ENCODE results near the gene FAM78B. TPM values are rescaled to one million over a fixed set of nuclear protein-coding genes. Genes with fewer than 3 reads are reported as not detected.

Gene FAM78B
- total and polyA plus RNA-seq, 8 donors = 0.44 to 8.0 (median 0.89) TPM; not detected in 2

GRCh38 chr1:166117776-166118175, 49.0 kb downstream of the FAM78B start:
- Histone ChIP-seq H3K27ac (no peak overlapping the region), H3K36me3 (no peaks in the 10 kb centered on the region), H3K27me3 (no peaks in the 10 kb centered on the region), H3K4me1 (no peaks in the 10 kb centered on the region), H3K4me3 (no peak overlapping the region), H3K9me3 (no peaks in the 10 kb centered on the region)
- intact Hi-C loops (cut with DNase I; ENCODE audit: low total_unique reads) = no loop called here
- WGBS, 5 donors = 82 to 91% (median 90%) methylated on average over 5 of the region's 5 CpGs
- DNase-seq = no peak
- no peak for TF ChIP-seq POLR2A (IDR thresholded peaks at IDR 0.05)
- TF ChIP-seq EP300 (IDR thresholded peaks at IDR 0.05) = no peak
- no peak for TF ChIP-seq CTCF (IDR thresholded peaks at IDR 0.05)
- TF ChIP-seq POLR2AphosphoS5 (IDR thresholded peaks at IDR 0.05) = no peak

DNA sequence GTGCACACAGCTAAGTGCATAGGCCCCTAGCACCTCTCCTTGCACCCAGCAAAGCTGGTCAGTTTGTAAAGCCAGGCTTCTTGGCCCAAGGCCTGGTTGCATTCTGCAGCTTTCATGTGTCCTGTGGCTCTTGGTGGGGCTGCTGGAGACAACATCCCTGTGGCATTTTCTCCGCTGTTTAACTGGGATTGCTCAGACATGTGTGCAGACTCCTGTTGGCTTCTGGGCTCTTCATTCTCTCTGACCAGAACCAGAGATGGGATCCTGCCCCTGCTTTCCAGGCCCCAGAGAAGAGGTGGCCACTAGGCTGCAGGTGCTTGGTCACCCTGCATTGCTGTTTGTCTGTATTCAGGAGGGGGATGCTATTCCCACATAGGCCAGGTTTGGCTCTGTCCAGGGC, 50.8 kb downstream of the FAM78B start:
- no peak for TF ChIP-seq POLR2A (IDR thresholded peaks at IDR 0.05)
- no peak for TF ChIP-seq CTCF (IDR thresholded peaks at IDR 0.05)
- no peaks in the 10 kb centered on the region for H3K36me3 ChIP-seq
- intact Hi-C loops (cut with DNase I; ENCODE audit: low total_unique reads) = no loop called here
- H3K27ac ChIP-seq = no peak overlapping the region
- H3K27me3 ChIP-seq = no peaks in the 10 kb centered on the region
- H3K9me3 ChIP-seq = no peaks in the 10 kb centered on the region
- H3K4me1 ChIP-seq = no peaks in the 10 kb centered on the region
- H3K4me3 ChIP-seq = no peak overlapping the region
- no peak for DNase-seq
- 96 to 100% (median 100%) methylated on average over 1 of the region's 1 CpG for WGBS, 5 donors

GRCh38 chr1:166114419-166114818, 52.4 kb downstream of the FAM78B start:
- TF ChIP-seq POLR2AphosphoS5 (IDR thresholded peaks at IDR 0.05) (no peak), EP300 (IDR thresholded peaks at IDR 0.05) (no peak), POLR2A (IDR thresholded peaks at IDR 0.05) (no peak)
- DNase-seq = no peak
- H3K27me3 ChIP-seq = no peaks in the 10 kb centered on the region
- H3K9me3 ChIP-seq = no peaks in the 10 kb centered on the region
- no peak overlapping the region for H3K4me3 ChIP-seq
- H3K36me3 ChIP-seq = no peaks in the 10 kb centered on the region
- H3K4me1 ChIP-seq = no peaks in the 10 kb centered on the region
- H3K27ac ChIP-seq = no peak overlapping the region
- intact Hi-C loops (cut with DNase I; ENCODE audit: low total_unique reads) = no loop called here
- WGBS, 5 donors = 70 to 83% (median 79%) methylated on average over 1 of the region's 1 CpG

- Histone ChIP-seq H3K9me3 (no peaks in the 10 kb centered on the region), H3K27me3 (no peaks in the 10 kb centered on the region)
Measured at GRCh38 chr1:166113630-166114029, 53.2 kb downstream of the FAM78B start.

More at GRCh38 chr1:166113630-166114029, 53.2 kb downstream of the FAM78B start:
- no peak overlapping the region for H3K4me3 ChIP-seq
- 82 to 100% (median 92%) methylated on average over 1 of the region's 1 CpG for WGBS, 5 donors
- H3K4me1 ChIP-seq = no peaks in the 10 kb centered on the region
- no peak for DNase-seq
- H3K27ac ChIP-seq = no peak overlapping the region
- intact Hi-C loops (cut with DNase I; ENCODE audit: low total_unique reads) = no loop called here
- TF ChIP-seq POLR2A (IDR thresholded peaks at IDR 0.05) (no peak), EP300 (IDR thresholded peaks at IDR 0.05) (no peak), POLR2AphosphoS5 (IDR thresholded peaks at IDR 0.05) (no peak), CTCF (IDR thresholded peaks at IDR 0.05) (no peak)
- no peaks in the 10 kb centered on the region for H3K36me3 ChIP-seq

All from stomach (tissue), 9 donors.